Measurements from ENCODE around the gene TRABD2A. TPM values are rescaled to one million over a fixed set of nuclear protein-coding genes. Genes with fewer than 3 reads are reported as not detected.

Gene TRABD2A
- total RNA-seq, 1 experiment from 2014 or later: 30.4 TPM

DNA sequence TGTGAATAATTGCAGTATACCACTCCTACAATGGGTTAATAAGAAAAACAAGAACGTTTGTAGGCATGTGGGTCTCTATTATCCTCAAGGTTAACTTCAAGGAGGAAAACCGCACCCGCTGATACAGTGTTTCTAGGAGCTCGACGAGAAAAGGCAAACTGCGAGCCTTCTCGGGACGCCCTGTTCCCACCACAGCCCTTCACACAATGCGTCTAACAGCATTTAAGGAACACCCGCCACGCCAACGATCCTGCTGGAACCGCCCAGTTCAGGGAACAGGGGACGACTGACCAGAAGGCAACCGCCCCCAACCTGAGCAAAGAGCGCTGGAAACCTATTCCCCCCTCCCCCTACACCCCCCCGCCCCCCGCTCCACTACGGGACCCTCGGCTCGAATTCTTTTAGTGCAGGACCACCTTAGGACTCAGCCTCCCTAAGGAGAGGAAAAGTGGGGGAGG is 23.9 kb upstream of the TRABD2A start:
- no peak for DNase-seq (ENCODE audit: low read depth)

DNA sequence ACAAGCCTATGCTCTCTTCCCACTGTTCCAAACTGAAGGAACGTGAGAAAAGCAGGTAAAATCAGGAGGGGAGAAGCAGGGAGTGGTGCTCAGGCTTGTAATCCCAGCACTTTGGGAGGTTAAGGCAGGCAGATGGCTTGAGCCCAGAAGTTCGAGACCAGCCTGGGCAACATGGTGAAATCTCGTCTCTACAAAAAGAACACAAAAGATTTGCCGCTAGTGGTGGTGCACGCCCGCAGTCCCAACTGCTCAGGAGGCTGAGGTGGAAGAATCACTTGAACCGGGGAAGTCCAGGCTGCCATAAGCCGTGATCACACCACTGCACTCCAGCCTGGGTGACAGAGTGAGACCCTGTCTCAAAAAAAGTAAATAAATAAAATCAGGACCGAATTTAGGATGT is 23.3 kb upstream of the TRABD2A start:
- no peak for DNase-seq (ENCODE audit: low read depth)

DNA sequence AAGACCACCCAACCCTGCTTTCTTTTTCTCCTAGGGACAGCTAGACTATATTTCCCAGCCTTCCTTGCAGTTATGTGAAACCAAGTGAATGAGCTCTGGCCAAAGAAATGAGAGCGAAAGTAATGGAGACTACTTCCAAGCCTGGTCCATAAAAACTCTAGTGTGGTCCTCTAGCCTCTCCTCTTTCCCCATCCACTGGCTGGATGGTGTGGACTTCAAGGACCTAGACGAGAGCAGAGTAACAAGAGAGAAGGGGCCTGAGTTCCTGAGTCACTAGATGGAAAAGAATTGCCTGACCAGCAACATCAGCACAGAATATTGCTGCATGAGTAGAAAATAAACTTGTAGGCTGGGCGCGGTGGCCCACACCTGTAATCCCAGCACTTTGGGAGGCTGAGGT is 21.6 kb upstream of the TRABD2A start:
- no peak for DNase-seq (ENCODE audit: low read depth)

DNA sequence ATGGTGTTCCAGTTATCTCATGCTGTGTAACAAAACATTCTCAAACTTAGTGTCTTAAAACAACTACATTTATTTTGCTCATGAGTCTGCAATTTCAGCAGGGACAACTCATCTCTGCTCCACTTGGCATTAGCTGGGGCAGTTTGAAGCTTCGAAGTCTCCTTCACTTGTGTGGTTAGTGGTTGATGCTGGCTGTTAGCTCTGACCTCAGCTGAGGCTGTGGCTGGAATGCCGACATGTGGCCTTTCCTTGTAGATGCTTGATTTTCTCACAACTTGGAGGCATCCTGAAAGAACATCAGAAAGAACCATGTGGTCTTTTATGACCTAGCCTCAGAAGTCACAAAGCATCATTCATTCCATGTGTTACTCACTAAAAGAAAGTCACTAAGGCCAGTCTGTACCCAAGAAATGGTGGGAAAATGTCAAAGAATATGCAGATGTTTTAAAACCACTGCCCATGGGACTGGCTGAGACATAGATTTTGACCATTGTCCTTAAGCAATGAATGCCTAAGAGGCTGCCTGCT is 20.8 kb upstream of the TRABD2A start:
- DNase-seq (ENCODE audit: low read depth): peak; percentile 79

DNA sequence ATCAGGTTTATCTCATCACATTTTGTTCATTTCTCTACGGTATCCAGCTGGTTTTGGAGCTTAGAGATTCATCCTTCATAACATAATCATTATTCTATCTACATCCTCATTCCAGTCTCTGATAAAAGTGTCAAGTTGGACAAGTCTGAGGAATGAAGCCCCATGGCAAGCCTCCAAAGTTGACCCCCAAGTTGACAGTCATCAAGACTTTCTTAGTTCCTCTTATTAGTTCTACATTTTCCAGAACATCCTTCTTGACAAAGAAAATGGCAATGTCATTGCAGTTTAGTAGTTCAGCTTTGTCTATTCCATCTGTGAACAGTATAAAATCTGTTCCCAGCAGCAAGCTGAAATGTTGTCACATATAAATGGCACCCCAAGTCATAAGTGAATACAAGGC is 20.1 kb upstream of the TRABD2A start:
- no peak for DNase-seq (ENCODE audit: low read depth)

DNA sequence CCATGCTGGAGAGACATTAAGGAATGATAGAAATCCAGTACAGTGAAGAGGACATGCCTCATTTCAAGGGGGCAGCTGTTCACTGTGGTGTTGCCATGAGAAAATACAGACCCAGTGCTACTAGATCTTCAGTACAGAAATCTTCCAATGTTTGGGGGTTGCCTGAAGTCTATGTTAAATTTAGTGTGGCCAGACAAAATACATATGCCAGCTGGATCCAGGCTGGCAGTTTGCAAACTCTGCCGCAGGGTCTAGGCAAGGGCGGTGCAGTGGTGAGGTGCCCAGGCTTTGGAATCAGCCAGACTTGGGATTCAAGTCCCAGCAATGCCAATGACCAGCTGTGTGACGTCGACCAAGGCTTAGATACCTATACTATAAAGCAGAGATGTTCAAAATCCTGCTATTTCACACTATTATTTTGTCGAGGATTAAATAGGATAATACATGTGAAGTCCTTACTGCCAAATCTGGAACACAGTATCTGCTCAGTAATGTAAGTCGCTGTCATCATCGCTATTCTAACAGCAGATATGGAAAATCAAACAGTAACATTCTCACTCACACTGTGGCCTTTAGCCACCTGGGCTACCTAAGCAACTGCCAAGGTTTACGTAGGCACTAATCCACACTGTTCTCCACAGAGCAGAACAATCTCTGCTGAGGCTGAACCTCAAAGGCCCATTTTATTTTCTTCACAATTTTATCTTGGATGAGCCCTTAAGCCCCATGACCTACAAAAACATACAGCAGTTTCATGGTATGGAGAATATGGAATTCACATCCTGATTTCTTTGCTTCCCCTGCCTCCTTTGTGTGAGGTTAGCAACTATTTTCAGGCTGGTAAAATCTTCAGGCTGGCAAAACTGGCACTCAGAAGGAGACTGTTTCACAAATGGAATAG is 18.7 kb upstream of the TRABD2A start:
- no peak for DNase-seq (ENCODE audit: low read depth)

DNA sequence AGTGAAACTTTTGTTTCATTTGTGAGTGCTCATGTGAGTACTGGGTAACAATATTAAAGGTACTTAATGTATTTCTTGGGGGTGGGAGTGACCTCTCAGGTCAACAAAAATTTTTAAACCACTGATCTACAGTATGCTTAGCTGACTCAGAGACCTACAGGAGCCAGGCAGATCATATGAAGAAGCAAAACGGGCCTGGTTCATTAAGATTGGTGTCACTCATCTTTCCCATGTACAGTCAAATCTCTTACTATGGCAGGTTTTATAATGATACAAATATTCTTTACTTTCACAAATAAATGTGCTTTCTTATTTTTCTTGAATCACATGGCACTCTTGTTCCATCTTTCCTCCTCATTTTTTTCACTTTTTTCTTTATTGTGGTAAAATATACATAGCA is 16.9 kb upstream of the TRABD2A start:
- DNase-seq (ENCODE audit: low read depth): peak; percentile 51

DNA sequence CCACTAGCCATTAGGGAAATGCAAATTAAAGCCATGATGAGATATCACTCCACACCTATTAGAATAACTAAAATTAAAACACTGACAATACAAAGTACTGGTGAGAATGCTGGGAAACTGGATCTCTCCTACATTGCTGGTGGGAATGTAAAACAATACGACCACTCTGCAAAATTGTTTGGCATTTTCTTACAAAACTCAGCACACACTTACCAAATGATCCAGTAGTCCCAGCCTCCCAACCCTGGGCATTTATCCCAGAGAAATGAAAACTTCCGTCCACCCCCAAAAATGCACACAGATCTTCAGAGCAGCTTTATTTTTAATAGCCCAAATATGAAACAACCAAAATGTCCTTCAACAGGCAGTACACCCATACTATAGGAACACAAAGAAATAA is 15.7 kb upstream of the TRABD2A start:
- DNase-seq (ENCODE audit: low read depth): no peak

DNA sequence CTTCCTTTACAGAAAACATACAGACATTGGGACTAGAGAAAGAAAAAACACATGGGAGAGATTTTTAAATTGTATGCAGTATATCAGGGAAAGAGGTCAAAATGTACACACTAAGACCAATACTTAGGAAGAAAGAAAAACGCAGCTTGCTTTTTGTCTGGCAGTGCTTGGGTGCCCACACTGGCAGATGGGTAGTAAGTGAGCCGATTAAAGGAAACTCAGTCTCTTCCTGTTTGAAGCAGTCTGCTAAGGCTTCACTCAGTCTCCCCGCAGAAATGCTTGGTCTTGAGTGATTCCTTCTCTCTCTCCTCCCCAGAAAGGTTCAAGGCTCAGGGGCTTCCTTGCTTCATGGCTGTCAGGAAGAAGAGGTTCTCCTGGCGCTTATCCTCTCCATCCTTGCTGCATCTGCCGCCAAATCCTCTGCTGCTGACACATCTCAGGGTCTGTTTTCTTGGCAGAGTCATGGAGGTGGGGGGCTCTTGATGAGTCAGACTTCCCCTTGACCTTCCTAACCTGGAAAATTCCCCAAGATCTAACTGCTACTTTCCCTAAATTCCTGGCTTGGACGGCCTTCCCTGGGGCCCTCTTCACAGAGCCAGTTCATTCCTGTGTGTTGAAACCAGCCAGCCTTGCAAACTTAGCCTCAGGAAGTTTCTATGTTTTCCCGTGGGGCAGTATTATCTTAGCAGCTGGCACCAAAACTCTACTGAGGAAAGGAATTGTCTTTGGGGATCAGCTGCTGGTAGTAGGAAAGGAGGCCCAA is 14.1 kb upstream of the TRABD2A start:
- DNase-seq (ENCODE audit: low read depth): peak; percentile 70

DNA sequence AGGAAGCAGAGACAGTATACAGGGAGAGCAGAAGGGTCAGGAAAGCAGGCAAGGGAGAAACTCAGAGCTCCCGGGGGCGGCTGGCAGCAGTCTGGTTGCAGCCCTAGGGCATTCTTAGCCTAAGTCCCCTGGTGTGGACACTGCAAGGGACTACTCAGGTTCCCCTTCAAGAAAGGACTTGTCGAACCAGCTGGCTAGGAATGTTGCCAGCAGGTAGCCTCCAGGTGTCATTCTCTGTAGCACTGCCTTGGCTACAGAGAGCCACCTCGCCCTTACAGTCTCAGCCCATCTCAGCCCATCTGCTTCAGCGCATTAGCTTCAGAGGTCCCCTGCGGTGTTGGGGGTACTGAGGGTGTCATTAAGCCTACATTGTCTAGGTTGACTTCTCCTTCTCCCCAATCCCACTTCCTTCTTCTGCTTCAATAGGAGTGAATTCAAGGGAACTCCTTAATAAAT is 13.3 kb upstream of the TRABD2A start:
- no peak for DNase-seq (ENCODE audit: low read depth)

DNA sequence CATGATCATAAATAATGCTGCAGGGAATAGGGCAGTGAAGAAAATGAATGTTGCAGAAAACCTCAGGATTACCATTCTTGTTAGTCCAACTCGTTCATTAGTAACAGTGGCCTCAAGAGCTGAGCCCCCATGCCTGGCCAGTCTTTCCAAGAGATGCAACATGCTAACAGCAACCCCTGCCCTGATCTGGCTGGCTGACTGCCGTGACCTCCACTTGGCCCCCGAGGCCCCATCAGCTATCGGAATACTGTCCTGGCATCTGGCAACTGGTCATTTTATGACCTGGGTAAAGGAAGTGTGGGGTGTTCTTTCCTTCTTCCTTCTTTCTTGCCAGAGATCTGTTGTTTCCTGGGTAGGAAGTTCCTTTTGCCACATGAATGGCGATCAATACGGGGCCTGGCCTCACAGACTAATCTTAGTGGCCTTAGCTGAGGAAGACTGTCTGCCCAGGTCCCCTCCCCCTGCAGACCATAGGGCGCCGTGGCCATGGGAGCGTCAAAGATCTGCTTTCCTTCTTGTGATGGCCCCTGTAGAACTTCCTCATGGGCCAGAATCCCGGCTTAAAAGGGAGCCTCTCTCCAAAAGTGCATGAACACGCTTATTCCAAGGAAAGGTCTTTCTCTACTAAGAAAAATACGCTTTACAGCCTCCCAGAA is 10.6 kb upstream of the TRABD2A start:
- DNase-seq (ENCODE audit: low read depth): no peak

DNA sequence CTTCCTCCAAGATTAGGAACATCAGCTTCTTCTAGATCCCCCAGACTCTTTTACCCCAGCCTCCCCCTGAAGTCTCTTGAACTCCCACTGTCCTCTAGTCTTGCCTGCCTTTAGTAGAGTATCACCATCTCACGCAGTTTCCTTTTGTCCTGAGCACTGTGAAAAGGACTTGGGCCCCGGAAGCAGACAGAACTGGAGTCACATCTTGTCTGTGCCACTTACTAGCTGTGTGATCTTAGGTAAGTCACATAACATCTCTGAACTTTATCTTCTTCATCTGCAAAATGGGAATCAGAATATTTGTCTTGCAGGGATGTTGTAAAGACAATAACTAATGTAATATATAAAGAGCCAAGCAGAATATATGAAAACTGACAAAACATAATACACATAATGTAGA is 8.4 kb upstream of the TRABD2A start:
- DNase-seq (ENCODE audit: low read depth): no peak

DNA sequence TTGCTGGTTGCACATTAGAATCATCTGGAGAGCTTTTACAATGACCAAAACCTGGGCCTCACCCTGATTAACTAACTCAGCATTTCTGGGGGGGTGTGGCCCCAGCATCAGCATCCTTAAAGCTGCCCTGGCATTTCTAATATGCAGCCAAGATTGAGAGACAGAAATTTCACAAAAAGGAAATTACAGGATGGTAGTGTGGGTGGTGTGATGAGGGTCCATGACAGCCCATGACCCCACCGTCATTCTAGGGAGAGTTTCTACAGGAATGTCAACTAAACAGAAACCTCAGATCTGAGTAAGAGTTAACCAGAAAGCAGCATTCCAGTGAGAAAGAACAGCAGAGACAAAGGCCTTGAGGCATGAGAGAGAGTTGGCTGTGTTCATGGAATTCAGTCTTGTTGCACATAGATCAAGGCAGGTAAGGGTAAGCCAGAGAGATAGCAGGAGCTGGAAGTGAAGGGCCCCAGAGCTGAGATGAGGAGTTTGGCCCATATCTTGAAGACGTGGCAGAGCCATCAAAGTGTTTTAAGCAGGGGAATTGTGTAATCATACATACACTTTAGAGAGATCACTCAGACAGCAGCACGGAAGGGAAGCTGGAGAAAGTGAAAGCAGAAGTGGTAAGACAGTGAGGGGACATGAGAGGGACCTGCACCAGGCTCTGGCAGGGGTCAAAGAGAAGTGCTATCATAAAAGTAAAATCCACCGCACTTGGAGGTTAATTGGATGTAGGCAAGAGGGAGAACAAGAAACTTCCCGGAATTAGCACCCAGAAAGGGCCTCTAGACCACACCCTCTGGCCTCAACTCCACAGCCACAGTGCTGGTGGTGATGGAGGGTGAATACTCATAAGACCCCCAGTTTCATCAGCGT is 7.8 kb upstream of the TRABD2A start:
- DNase-seq (ENCODE audit: low read depth): peak; percentile 55

DNA sequence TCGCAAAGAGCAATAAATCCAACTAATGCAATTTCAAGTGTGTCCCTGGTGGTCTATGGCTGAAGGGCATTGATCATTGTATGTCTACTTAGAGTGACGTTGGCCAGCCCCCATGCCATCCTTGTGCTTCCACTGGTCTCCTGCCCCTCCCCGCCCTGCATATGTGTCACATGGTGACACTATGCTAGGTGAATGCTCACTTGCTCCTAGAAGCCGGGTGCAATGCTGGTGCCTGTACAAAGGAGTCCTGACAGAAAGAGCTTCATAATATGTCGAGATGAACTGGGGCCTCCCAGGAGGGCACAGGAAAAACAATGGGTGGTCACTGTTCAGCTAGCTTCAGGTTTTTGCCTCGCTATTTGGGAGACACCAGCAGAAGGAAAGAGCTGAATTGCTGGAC is 5.9 kb upstream of the TRABD2A start:
- DNase-seq (ENCODE audit: low read depth): no peak

DNA sequence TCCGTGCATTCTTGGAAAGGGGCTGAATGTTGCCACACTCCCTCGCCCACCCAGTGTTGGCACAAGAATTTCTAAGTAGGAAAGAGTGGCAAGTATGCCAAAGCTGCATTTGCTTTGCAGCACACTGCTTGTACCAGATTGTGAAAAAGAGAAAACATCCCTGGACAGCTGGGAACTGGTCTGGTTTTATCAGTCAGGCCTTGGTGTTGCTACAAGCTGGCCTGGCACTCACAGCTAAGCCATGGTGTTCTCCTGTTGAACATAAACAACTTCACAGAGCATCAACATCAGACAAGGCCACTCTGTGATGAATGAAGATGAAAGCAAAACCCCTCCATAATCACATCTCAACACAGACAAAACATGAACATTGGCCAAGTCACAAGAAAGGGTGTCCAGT is 4.2 kb upstream of the TRABD2A start:
- no peak for DNase-seq (ENCODE audit: low read depth)

DNA sequence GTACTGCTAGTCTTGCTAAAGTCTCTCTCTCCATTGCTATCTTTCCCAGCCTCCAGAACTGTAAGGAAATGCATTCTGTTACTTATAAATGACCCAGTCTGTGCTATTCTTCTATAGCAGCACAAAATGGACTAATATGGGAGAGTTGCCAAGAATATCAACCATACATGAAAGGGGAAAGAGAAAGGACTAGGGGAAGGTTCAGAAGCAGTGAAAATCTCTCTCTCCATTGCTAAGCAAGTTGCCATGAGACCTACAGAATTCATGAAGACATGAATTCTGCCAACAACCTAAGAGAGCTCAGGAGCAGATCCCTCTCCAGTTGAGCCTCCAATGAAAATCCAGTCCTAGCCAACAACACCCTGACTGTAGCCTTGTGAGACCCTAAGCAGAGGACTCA is 3.6 kb upstream of the TRABD2A start:
- DNase-seq (ENCODE audit: low read depth): no peak

DNA sequence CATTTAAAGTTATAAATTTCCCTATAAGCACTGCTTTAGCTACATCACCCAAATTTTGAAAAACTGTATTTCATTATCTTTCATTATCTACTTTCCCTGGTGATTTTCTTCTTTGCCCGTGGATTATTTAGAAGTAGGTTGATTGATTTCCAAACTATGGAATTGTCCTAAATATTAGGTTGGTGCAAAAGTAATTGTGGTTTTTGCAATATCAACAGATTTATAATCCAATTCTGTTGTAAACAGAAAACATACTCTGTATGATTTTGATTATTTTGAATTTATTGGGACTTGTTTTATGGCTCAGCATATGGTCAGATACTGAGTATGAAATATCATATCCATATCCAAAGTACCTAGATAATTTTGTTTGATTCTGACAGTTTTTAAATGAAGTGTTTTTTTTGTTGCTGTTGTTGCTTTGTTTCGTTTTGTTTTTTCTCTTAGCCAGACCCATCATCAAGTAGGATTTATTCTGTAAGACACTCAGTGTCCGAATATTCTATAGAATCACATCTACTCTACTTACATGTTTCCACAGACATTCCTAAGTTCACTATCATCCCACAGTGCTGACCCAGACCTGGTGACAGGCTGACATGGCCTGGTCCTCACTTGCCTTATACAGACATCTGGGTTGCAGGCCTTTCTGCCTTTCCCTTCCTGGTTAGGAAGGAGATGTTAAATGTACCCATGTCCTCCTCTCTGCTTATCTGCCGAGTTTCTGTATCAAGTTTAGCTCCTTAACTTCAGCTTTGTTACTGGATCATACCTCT is 2.1 kb upstream of the TRABD2A start:
- DNase-seq (ENCODE audit: low read depth): no peak

DNA sequence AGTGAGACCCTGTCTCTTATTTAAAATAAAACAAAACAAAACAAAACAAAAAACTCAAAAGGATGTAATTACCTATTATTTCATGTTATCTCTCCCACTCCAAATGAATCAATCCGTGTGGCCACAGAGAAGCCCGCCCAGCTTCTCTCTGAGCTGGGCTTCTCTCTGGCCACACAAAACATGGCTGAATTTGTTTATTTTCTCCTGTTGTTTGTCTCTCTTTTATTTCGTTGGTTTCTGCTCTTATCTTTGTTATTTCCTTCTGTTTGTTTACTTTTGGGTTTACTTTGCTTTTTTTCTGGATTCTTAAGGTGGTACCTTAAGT is 1.5 kb upstream of the TRABD2A start:
- DNase-seq (ENCODE audit: low read depth): no peak

DNA sequence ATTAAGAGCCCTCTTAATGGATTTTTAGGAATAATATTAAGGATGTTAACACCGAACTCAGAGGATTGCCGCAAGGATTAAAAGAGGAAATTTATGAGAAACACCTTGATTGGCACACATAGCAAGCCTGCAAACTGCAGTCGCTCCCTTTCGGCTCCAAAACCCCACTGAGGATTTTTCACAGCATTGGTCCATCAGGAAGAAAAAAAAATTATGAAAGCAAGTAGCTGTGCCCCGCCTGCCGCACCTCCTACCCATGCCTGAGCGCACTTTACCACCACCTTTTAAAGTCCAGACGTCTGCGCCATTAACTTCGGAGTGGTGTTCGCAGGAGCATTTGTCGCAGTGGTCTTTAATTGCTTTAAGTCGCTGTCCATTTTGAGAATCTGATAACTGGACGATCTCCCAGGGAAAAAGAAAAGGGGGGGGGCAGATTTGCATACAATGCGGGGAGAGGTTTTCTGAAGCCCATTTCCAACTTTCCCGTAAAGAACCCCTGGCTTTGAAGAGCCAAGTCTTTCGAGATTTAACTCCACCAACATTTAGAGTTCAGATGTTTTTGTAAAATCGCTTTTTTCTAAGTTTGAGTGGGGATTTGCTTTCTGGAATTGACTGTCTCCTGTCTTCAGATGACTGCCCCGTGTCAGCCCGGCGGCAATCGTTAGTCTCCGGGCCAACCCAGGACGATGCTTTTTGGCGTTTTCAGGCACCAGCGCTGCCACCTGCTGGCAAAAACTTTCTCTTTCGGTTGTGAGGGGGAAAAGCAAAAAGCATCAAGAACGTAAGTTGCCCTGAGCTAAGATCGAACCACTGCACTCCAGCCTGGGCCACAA is 913 bp upstream of the TRABD2A start:
- peak; percentile 87 for DNase-seq (ENCODE audit: low read depth)

DNA sequence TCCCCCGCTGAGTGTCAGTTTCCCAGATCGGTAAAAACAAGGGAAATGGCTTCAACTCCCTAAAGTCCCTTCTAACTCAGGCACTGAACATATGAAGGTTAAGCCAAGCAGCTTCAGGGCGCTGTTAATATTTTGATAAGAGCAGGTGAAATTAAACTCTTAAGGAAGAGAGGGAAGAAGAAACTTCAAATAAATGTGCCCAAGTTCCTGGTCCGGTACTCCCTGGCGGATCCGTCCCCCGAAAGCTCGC is 564 bp downstream of the TRABD2A start:
- DNase-seq (ENCODE audit: low read depth): no peak

All from HT1080 (cell line).